NCI-H2081 treated with DMSO at 0.1 percent for 48 hours (cell line): ENCODE results near the gene C6orf47.

ENCODE experiments used
- DNase-seq: peaks from one replicate; lab custom pipeline; 2025; lab: John Stamatoyannopoulos, UW

C6orf47 gene

GRCh38 chr6:31614684-31615578 is 45.6 kb downstream of the C6orf47 start, which contains the start of gene AIF1:
Gene AIF1 (plus strand): TSS chr6:31615234. CDS start chr6:31615330, 96 bp downstream.
- no peak for DNase-seq

GRCh38 chr6:31614075-31614619 is 46.4 kb downstream of the C6orf47 start:
- no peak for DNase-seq

GRCh38 chr6:31610968-31611367 is 49.6 kb downstream of the C6orf47 start:
- no peak for DNase-seq

- DNase-seq = no peak
Observed at GRCh38 chr6:31609519-31610406, 50.8 kb downstream of the C6orf47 start.
